ENCODE data around the gene SLC6A19.

SLC6A19 gene

DNA sequence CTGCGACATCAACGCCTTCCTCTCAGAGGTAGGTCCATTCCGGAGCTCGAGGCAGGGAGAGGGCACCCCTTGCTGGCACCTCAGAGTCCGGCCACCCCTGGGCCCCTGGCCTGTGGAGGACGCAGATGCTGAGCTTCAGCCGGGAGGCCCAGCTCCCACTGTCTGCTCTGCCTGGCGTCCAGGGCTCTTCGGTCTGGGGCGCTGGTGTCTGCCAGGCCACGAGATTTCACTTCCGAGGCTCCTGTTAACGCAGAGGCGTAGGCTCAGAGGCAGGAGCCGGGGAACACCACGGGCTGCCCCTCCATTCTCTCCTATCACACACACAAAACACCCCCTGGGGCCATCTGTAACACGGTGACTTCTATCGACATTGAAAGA, 15.5 kb downstream of the SLC6A19 start:
- TF ChIP-seq, protein P1, sequence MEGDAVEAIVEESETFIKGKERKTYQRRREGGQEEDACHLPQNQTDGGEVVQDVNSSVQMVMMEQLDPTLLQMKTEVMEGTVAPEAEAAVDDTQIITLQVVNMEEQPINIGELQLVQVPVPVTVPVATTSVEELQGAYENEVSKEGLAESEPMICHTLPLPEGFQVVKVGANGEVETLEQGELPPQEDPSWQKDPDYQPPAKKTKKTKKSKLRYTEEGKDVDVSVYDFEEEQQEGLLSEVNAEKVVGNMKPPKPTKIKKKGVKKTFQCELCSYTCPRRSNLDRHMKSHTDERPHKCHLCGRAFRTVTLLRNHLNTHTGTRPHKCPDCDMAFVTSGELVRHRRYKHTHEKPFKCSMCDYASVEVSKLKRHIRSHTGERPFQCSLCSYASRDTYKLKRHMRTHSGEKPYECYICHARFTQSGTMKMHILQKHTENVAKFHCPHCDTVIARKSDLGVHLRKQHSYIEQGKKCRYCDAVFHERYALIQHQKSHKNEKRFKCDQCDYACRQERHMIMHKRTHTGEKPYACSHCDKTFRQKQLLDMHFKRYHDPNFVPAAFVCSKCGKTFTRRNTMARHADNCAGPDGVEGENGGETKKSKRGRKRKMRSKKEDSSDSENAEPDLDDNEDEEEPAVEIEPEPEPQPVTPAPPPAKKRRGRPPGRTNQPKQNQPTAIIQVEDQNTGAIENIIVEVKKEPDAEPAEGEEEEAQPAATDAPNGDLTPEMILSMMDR (IDR thresholded peaks at IDR 0.05; ENCODE audit: unreplicated experiment in 3 of 3): no peak
- H3K9me3 Mint-ChIP-seq: peaks cover 6% of the 10 kb centered on the region
- no peak overlapping the region for H3K27ac Mint-ChIP-seq
- peaks cover 17% of the 10 kb centered on the region for H3K27me3 Mint-ChIP-seq (ENCODE audit: low read depth)
- H3K4me1 Mint-ChIP-seq: no peaks in the 10 kb centered on the region
- no peaks in the 10 kb centered on the region for H3K36me3 Mint-ChIP-seq (ENCODE audit: low read depth)
- no peak overlapping the region for H3K4me3 Mint-ChIP-seq

DNA sequence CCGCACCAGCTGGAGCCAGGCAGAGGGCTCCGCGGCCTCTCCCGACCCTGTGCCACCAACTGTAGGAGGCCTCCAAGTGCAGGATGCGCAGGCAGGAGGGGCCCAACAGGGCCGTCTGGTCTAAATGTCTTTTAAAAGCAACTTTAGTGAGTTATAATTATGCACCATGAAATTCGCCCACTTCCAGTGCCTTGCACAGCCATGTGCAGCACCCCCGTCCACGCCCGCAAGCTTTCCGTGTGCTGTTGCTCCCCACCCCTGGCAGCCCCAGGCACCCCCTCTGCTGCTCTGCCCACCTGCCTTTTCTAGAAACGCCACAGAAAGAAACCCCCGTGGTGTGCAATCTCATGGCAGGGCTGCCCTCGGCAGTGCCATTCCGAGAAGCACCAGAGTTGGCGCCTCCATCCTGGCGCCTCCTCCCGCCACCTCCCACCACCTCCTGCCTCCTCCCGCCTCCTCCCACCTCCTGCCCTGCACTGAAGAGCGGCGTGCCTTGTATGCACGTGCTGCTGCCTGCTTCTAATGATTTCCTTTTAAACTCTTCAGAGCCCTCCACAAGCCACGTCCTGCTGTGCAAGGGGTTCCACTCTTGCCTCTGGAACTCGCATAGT, 16.3 kb downstream of the SLC6A19 start:
- Mint-ChIP-seq H3K36me3 (ENCODE audit: low read depth) (no peaks in the 10 kb centered on the region), H3K27ac (no peak overlapping the region), H3K9me3 (peaks cover 6% of the 10 kb centered on the region), H3K4me3 (no peak overlapping the region), H3K4me1 (no peaks in the 10 kb centered on the region), H3K27me3 (ENCODE audit: low read depth) (peaks cover 17% of the 10 kb centered on the region)
- TF ChIP-seq, protein P1 (IDR thresholded peaks at IDR 0.05; ENCODE audit: unreplicated experiment in 3 of 3): peak in 2 of 3 experiments; percentile 15 to 17

DNA sequence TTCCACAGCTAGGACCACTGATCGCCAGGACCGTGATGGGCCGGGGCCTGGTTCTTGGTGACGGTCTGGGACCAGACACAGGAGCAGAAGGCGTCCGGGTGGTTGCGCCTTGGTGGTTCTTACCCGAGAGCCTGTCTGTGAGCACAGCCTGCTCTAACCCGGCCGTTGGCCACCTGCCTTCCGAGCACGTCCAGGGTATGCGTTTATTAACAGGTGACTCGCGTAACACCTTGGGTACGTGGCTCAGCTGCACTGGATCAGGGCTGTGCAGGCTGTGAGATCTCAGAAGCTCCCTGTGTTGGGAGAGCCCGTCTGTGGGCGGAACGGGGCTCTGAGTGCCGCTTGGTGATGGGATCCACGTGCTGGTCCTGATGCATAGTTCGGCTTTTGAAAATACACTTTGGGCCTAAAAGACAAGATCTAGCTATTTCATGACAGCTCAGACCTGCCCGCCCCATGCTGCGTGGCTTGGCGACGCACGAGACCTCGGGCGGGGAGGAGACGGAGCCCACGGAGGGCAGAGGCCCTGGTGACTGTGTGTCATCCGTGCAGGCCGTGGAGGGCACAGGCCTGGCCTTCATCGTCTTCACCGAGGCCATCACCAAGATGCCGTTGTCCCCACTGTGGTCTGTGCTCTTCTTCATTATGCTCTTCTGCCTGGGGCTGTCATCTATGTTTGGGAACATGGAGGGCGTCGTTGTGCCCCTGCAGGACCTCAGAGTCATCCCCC, 17.1 kb downstream of the SLC6A19 start:
- no peak overlapping the region for H3K27ac Mint-ChIP-seq
- H3K4me3 Mint-ChIP-seq: no peak overlapping the region
- no peaks in the 10 kb centered on the region for H3K36me3 Mint-ChIP-seq (ENCODE audit: low read depth)
- peaks cover 21% of the 10 kb centered on the region for H3K27me3 Mint-ChIP-seq (ENCODE audit: low read depth)
- H3K9me3 Mint-ChIP-seq: peaks cover 6% of the 10 kb centered on the region
- H3K4me1 Mint-ChIP-seq: no peaks in the 10 kb centered on the region
- TF ChIP-seq, protein P1 (IDR thresholded peaks at IDR 0.05; ENCODE audit: unreplicated experiment in 3 of 3): no peak

DNA sequence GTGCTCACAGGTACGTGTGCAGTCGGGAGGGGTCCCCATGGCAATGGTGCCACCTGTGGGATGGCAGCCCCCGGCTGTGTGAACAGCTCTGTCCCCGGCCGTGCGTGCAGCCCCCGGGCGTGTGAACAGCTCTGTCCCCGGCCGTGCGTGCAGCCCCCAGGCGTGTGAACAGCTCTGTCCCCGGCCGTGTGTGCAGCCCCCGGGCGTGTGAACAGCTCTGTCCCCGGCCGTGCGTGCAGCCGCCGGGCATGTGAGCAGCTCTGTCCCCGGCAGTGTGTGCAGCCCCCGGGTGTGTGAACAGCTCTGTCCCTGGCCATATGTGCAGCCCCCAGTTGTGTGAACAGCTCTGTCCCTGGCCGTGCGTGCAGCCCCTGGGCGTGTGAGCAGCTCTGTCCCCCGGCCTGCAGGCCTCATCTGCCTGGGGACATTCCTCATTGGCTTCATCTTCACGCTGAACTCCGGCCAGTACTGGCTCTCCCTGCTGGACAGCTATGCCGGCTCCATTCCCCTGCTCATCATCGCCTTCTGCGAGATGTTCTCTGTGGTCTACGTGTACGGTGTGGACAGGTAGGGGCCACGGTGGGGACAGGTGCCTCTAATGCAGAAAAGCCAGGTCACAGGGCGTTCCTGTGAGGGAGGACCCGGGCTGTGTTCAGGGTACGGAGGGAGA, 17.8 kb downstream of the SLC6A19 start:
- TF ChIP-seq, protein P1 (IDR thresholded peaks at IDR 0.05; ENCODE audit: unreplicated experiment in 3 of 3): no peak
- H3K4me1 Mint-ChIP-seq: no peaks in the 10 kb centered on the region
- H3K9me3 Mint-ChIP-seq: peaks cover 6% of the 10 kb centered on the region
- no peaks in the 10 kb centered on the region for H3K36me3 Mint-ChIP-seq (ENCODE audit: low read depth)
- H3K27me3 Mint-ChIP-seq (ENCODE audit: low read depth): peaks cover 28% of the 10 kb centered on the region
- no peak overlapping the region for H3K4me3 Mint-ChIP-seq
- no peak overlapping the region for H3K27ac Mint-ChIP-seq

DNA sequence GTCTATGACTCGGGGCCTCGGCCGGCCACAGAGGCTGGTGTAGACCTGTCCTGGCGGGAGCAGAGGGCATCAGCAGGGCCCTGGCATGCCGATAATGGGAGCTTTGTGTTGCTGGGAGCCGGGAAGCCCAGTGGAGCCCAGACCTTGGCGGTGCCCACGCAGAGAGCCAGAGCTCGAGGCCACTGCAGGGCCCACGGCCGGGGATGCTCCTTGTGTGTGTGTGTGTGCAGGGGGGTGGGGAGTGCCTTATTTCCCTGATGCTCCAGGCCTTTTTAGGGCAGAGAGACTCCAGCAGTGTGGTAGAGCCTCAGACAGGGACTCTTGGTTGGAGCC, 18.3 kb downstream of the SLC6A19 start:
- peaks cover 28% of the 10 kb centered on the region for H3K27me3 Mint-ChIP-seq (ENCODE audit: low read depth)
- H3K27ac Mint-ChIP-seq: no peak overlapping the region
- peaks cover 6% of the 10 kb centered on the region for H3K9me3 Mint-ChIP-seq
- H3K4me1 Mint-ChIP-seq: no peaks in the 10 kb centered on the region
- no peaks in the 10 kb centered on the region for H3K36me3 Mint-ChIP-seq (ENCODE audit: low read depth)
- TF ChIP-seq, protein P1 (IDR thresholded peaks at IDR 0.05; ENCODE audit: unreplicated experiment in 3 of 3): no peak
- H3K4me3 Mint-ChIP-seq: no peak overlapping the region

Data from nephron (organoid).